PC-3 (cell line): ENCODE measurements around the gene SFMBT2.

Source experiments
- CTCF ChIP-seq: fragments of 300-600 bp; sonication (generic); conservative IDR thresholded peaks from 2 replicates; pipeline ENCODE4 v1.5.1; 2017; ENCODE audit warnings: antibody characterized with exemption, low read depth, mild to moderate bottlenecking, low read length
- EZH2 ChIP-seq: fragments of 300-600 bp; sonication (generic); IDR thresholded peaks from one replicate; pipeline ENCODE4 v1.6.1; 2017; ENCODE audit warnings: antibody characterized with exemption, mild to moderate bottlenecking, low read length; ENCODE audit not compliant: unreplicated experiment

- TF ChIP-seq EZH2: no peak
- no peak for TF ChIP-seq CTCF
Observed at GRCh38 chr10:7363700-7364099, 47.1 kb downstream of the SFMBT2 start.
